Measurements from ENCODE around the gene SVIL. TPM values are rescaled to one million over a fixed set of nuclear protein-coding genes. Genes with fewer than 3 reads are reported as not detected.

The SVIL gene
- total and polyA plus RNA-seq, 2 of the 13 experiments (the other 11 are each of a cell fraction or from before 2014, with no cell fraction given): 3.9 to 12.1 TPM

- no peak for TF ChIP-seq CSRNP2 (CRISPR knock-in tag; conservative IDR thresholded peaks at IDR 0.05; ENCODE audit: low read depth)
- no peak for TF ChIP-seq NONO (IDR thresholded peaks at IDR 0.05)
- TF ChIP-seq NONO (CRISPR knock-in tag; conservative IDR thresholded peaks at IDR 0.05): no peak
- no peak for TF ChIP-seq ZNF317 (CRISPR knock-in tag; IDR thresholded peaks at IDR 0.05)
- TF ChIP-seq RBM22 (optimal IDR thresholded peaks at IDR 0.05; ENCODE audit: low read length): no peak
- TF ChIP-seq FIP1L1 (IDR thresholded peaks at IDR 0.05; ENCODE audit: borderline replicate concordance, insufficient read depth, low read depth, low read length): no peak
- TF ChIP-seq TBL1XR1 (IDR thresholded peaks at IDR 0.05; ENCODE audit: borderline replicate concordance, low read length, partially characterized antibody): no peak
- TF ChIP-seq, protein P1, sequence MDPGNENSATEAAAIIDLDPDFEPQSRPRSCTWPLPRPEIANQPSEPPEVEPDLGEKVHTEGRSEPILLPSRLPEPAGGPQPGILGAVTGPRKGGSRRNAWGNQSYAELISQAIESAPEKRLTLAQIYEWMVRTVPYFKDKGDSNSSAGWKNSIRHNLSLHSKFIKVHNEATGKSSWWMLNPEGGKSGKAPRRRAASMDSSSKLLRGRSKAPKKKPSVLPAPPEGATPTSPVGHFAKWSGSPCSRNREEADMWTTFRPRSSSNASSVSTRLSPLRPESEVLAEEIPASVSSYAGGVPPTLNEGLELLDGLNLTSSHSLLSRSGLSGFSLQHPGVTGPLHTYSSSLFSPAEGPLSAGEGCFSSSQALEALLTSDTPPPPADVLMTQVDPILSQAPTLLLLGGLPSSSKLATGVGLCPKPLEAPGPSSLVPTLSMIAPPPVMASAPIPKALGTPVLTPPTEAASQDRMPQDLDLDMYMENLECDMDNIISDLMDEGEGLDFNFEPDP (CRISPR knock-in tag; conservative IDR thresholded peaks at IDR 0.05): no peak
- no peak for TF ChIP-seq ZNF260 (CRISPR knock-in tag; IDR thresholded peaks at IDR 0.05; ENCODE audit: borderline replicate concordance, low read depth)
- TF ChIP-seq, protein P2, sequence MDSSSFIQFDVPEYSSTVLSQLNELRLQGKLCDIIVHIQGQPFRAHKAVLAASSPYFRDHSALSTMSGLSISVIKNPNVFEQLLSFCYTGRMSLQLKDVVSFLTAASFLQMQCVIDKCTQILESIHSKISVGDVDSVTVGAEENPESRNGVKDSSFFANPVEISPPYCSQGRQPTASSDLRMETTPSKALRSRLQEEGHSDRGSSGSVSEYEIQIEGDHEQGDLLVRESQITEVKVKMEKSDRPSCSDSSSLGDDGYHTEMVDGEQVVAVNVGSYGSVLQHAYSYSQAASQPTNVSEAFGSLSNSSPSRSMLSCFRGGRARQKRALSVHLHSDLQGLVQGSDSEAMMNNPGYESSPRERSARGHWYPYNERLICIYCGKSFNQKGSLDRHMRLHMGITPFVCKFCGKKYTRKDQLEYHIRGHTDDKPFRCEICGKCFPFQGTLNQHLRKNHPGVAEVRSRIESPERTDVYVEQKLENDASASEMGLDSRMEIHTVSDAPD (CRISPR knock-in tag; IDR thresholded peaks at IDR 0.05): no peak
- TF ChIP-seq EP300 (IDR thresholded peaks at IDR 0.05; ENCODE audit: low read depth in 2 of 2, low read length in 2 of 2): peak in 1 of 2 experiments; percentile 58; a peak in 2 of 4 replicates
- no peak for TF ChIP-seq EP300 (CRISPR knock-in tag; IDR thresholded peaks at IDR 0.05; ENCODE audit: borderline replicate concordance)
- TF ChIP-seq ZNF30 (CRISPR knock-in tag; IDR thresholded peaks at IDR 0.05): no peak
- no peak for TF ChIP-seq ZNF709 (CRISPR knock-in tag; IDR thresholded peaks at IDR 0.05)
- no peak for TF ChIP-seq KDM2A (CRISPR knock-in tag; IDR thresholded peaks at IDR 0.05; ENCODE audit: borderline replicate concordance, low read depth)
- no peak for TF ChIP-seq ZNF451 (CRISPR knock-in tag; IDR thresholded peaks at IDR 0.05)
- TF ChIP-seq, protein P3, sequence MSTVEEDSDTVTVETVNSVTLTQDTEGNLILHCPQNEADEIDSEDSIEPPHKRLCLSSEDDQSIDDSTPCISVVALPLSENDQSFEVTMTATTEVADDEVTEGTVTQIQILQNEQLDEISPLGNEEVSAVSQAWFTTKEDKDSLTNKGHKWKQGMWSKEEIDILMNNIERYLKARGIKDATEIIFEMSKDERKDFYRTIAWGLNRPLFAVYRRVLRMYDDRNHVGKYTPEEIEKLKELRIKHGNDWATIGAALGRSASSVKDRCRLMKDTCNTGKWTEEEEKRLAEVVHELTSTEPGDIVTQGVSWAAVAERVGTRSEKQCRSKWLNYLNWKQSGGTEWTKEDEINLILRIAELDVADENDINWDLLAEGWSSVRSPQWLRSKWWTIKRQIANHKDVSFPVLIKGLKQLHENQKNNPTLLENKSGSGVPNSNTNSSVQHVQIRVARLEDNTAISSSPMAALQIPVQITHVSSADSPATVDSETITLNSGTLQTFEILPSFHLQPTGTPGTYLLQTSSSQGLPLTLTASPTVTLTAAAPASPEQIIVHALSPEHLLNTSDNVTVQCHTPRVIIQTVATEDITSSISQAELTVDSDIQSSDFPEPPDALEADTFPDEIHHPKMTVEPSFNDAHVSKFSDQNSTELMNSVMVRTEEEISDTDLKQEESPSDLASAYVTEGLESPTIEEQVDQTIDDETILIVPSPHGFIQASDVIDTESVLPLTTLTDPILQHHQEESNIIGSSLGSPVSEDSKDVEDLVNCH (CRISPR knock-in tag; IDR thresholded peaks at IDR 0.05): no peak
- TF ChIP-seq YEATS2 (CRISPR knock-in tag; IDR thresholded peaks at IDR 0.05; ENCODE audit: borderline replicate concordance): no peak
- TF ChIP-seq ZNF282 (IDR thresholded peaks at IDR 0.05; ENCODE audit: partially characterized antibody): no peak
- TF ChIP-seq ZSCAN30 (CRISPR knock-in tag; IDR thresholded peaks at IDR 0.05): no peak
- peak; percentile 70 for TF ChIP-seq ZMYM4 (CRISPR knock-in tag; IDR thresholded peaks at IDR 0.05)
- no peak for TF ChIP-seq ZNF883 (CRISPR knock-in tag; IDR thresholded peaks at IDR 0.05; ENCODE audit: not compliant biosample characterization)
- peak; percentile 89 for TF ChIP-seq SAP130 (CRISPR knock-in tag; IDR thresholded peaks at IDR 0.05; ENCODE audit: low read depth)
- no peak for TF ChIP-seq ZNF768 (CRISPR knock-in tag; IDR thresholded peaks at IDR 0.05)
Measured at GRCh38 chr10:29635711-29636144, 957 bp upstream of the SVIL start (continued).
